PC-9 (cell line): ENCODE measurements around the gene CCDC3.

Source experiments
- EZH2 ChIP-seq: fragments of 200-600 bp; sonication (generic); IDR thresholded peaks from 2 replicates; pipeline ENCODE4 v1.8.0; 2017; ENCODE audit warnings: antibody characterized with exemption, low read depth
- TF ChIP-seq, protein P1 (sequence below): fragments of 200-600 bp; sonication (generic); conservative IDR thresholded peaks from 2 replicates; pipeline ENCODE4 v1.6.1; 2017; ENCODE audit warnings: mixed run types, antibody characterized with exemption, mild to moderate bottlenecking, moderate library complexity

DNA sequence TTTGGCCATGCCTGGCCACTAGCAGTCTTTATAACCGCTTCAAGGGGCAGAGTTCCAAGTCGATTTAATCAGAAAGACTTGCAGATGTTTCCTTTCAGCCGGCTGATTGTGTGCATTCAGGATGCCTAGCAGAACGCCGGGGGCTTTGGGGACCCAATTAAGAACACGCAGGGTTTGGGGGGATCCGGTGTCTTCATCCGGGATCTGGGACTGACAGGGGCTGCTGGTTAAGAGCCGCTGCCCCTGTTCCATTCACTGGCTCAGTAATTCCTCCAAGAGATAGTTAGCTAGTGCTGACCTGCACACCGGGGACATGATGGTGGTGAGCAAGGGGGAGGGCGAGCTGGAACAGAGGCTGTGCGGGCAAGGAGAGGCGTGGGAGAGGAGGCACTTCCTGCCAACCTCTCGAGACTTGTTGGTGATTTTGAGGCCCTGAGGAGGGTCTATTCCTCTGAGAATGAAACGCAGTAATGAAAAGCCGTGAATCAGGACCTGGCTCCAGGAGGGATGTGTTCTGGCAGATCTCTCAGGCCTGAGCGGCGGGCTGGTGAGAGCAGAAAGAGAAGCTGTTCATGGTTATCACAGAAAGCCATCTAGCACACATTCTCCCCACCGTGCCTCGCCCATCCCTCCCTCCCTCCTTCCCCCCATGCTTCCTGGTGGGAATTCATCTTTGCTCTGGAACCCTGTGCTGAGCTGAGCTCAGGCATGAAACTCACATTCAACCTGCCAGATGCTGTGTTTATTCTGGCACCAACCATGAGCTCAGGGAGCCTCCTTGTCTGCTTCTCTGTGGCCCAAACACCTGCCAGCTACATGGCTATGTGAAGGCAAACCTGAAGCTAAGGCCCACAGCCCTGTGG lies 152.0 kb downstream of the CCDC3 start:
- TF ChIP-seq, protein P1, sequence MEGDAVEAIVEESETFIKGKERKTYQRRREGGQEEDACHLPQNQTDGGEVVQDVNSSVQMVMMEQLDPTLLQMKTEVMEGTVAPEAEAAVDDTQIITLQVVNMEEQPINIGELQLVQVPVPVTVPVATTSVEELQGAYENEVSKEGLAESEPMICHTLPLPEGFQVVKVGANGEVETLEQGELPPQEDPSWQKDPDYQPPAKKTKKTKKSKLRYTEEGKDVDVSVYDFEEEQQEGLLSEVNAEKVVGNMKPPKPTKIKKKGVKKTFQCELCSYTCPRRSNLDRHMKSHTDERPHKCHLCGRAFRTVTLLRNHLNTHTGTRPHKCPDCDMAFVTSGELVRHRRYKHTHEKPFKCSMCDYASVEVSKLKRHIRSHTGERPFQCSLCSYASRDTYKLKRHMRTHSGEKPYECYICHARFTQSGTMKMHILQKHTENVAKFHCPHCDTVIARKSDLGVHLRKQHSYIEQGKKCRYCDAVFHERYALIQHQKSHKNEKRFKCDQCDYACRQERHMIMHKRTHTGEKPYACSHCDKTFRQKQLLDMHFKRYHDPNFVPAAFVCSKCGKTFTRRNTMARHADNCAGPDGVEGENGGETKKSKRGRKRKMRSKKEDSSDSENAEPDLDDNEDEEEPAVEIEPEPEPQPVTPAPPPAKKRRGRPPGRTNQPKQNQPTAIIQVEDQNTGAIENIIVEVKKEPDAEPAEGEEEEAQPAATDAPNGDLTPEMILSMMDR: no peak
- TF ChIP-seq EZH2: no peak
